Chondrocyte (in vitro differentiated cells): ENCODE measurements around the gene HNRNPC. TPM values are rescaled to one million over a fixed set of nuclear protein-coding genes. Genes with fewer than 3 reads are reported as not detected.
"Not testable (repeated sequence)": the region's sequence is repeated elsewhere in the genome, so short reads cannot be mapped to it uniquely, and the experiment has no call there.

Source experiments
- DNase-seq: peaks from one replicate; pipeline ENCODE4 v3.0.0; 2021; ENCODE audit warnings: mixed read lengths, low spot score
- H3K27ac Mint-ChIP-seq: one replicate; pipeline ENCODE4 v1.8.0; 2021; ENCODE audit warnings: mild to moderate bottlenecking, moderate library complexity, mixed read lengths; ENCODE audit not compliant: unreplicated experiment
- H3K27me3 Mint-ChIP-seq: 2 replicates; pipeline ENCODE4 v1.8.0; 2021; ENCODE audit warnings: low read depth, mixed read lengths
- H3K36me3 Mint-ChIP-seq: 2 replicates; pipeline ENCODE4 v1.8.0; 2021; ENCODE audit warnings: low read depth, mixed read lengths
- H3K4me1 Mint-ChIP-seq: 2 replicates; pipeline ENCODE4 v1.8.0; 2021; ENCODE audit warnings: low read depth, mild to moderate bottlenecking, mixed read lengths
- H3K4me3 Mint-ChIP-seq: one replicate; pipeline ENCODE4 v1.8.0; 2021; ENCODE audit warnings: mild to moderate bottlenecking, moderate library complexity, mixed read lengths; ENCODE audit not compliant: unreplicated experiment
- H3K9me3 Mint-ChIP-seq: 2 replicates; pipeline ENCODE4 v1.8.0; 2021; ENCODE audit warnings: low read depth, mixed read lengths
- CTCF ChIP-seq: fragments of 200-600 bp; sonication (generic); IDR thresholded peaks from 2 replicates; pipeline ENCODE4 v1.5.0; 2021; ENCODE audit warnings: antibody characterized with exemption, mild to moderate bottlenecking, moderate library complexity
- total RNA-seq: library from RNA; stranded (reverse); gene quantifications from 3 replicates; pipeline ENCODE4 v1.2.1, GENCODE V29; 2021

The HNRNPC gene
- total RNA-seq, 1 donor from 2014 or later: 286 TPM

- no peak for TF ChIP-seq CTCF
- no peak overlapping the region for H3K4me3 Mint-ChIP-seq
- no peaks in the 10 kb centered on the region for H3K27me3 Mint-ChIP-seq
- H3K36me3 Mint-ChIP-seq: peaks cover 48% of the 10 kb centered on the region
- peaks cover 47% of the 10 kb centered on the region for H3K4me1 Mint-ChIP-seq
- H3K27ac Mint-ChIP-seq: peak overlapping the region; percentile 84
- no peaks in the 10 kb centered on the region for H3K9me3 Mint-ChIP-seq
- no peak for DNase-seq
These were observed 38.1 kb downstream of the HNRNPC start for GRCh38 chr14:21231020-21231652.

GRCh38 chr14:21229821-21230220 is 39.4 kb downstream of the HNRNPC start:
- peaks cover 51% of the 10 kb centered on the region for H3K36me3 Mint-ChIP-seq
- peaks cover 39% of the 10 kb centered on the region for H3K4me1 Mint-ChIP-seq
- no peak for TF ChIP-seq CTCF
- H3K27ac Mint-ChIP-seq: no peak overlapping the region
- H3K27me3 Mint-ChIP-seq: no peaks in the 10 kb centered on the region
- H3K9me3 Mint-ChIP-seq: no peaks in the 10 kb centered on the region
- DNase-seq: no peak
- H3K4me3 Mint-ChIP-seq: no peak overlapping the region

GRCh38 chr14:21227981-21228380 is 41.3 kb downstream of the HNRNPC start:
- Mint-ChIP-seq H3K27ac (peak overlapping the region; percentile 6), H3K4me3 (peak overlapping the region; percentile 0), H3K36me3 (peaks cover 48% of the 10 kb centered on the region), H3K27me3 (no peaks in the 10 kb centered on the region), H3K4me1 (peaks cover 37% of the 10 kb centered on the region), H3K9me3 (no peaks in the 10 kb centered on the region)
- DNase-seq: no peak
- no peak for TF ChIP-seq CTCF

- no peak for TF ChIP-seq CTCF
- peaks cover 54% of the 10 kb centered on the region for H3K36me3 Mint-ChIP-seq
- H3K4me1 Mint-ChIP-seq: peaks cover 38% of the 10 kb centered on the region
- H3K4me3 Mint-ChIP-seq: no peak overlapping the region
- no peaks in the 10 kb centered on the region for H3K27me3 Mint-ChIP-seq
- DNase-seq: no peak
- H3K27ac Mint-ChIP-seq: peak overlapping the region; percentile 0
- H3K9me3 Mint-ChIP-seq: no peaks in the 10 kb centered on the region
These were observed 42.1 kb downstream of the HNRNPC start for GRCh38 chr14:21227150-21227549.

- H3K36me3 Mint-ChIP-seq: peaks cover 53% of the 10 kb centered on the region
These were observed 42.8 kb downstream of the HNRNPC start for GRCh38 chr14:21226467-21226866.

GRCh38 chr14:21225164-21225563 is 44.1 kb downstream of the HNRNPC start:
- not testable (repeated sequence) for H3K27me3 Mint-ChIP-seq, H3K27ac Mint-ChIP-seq, DNase-seq, H3K9me3 Mint-ChIP-seq, H3K4me3 Mint-ChIP-seq
- peaks cover 38% of the 10 kb centered on the region for H3K4me1 Mint-ChIP-seq
- H3K36me3 Mint-ChIP-seq: peaks cover 48% of the 10 kb centered on the region

More at GRCh38 chr14:21226467-21226866, 42.8 kb downstream of the HNRNPC start:
- DNase-seq: no peak
- Mint-ChIP-seq H3K27ac (no peak overlapping the region), H3K4me1 (peaks cover 37% of the 10 kb centered on the region), H3K4me3 (no peak overlapping the region), H3K9me3 (no peaks in the 10 kb centered on the region), H3K27me3 (no peaks in the 10 kb centered on the region)
- TF ChIP-seq CTCF: no peak
